NCI-H526 (cell line): ENCODE measurements around the gene ZNRD2.
"Not testable (repeated sequence)": the region's sequence is repeated elsewhere in the genome, so short reads cannot be mapped to it uniquely, and the experiment has no call there.

Experiments
- DNase-seq, 2 experiments: peaks; one replicate each; lab custom pipeline; 2025; lab: John Stamatoyannopoulos, UW

The ZNRD2 gene

GRCh38 chr11:65555693-65556231 is 14.5 kb upstream of the ZNRD2 start:
- DNase-seq = no peak

GRCh38 chr11:65556470-65557279 is 13.6 kb upstream of the ZNRD2 start:
- DNase-seq = no peak

GRCh38 chr11:65557280-65558001 is 12.8 kb upstream of the ZNRD2 start:
- DNase-seq = peak in 1 of 2 experiments; percentile 48

- peak in 1 of 2 experiments; percentile 75 for DNase-seq
Observed at GRCh38 chr11:65558002-65558929, 12.0 kb upstream of the ZNRD2 start, which contains the start of gene LTBP3. Gene LTBP3, minus strand, starts transcription at chr11:65558359. Its CDS starts 400 bp downstream, at chr11:65557959.

GRCh38 chr11:65558930-65559509 is 11.3 kb upstream of the ZNRD2 start:
- no peak for DNase-seq

- DNase-seq = no peak
Observed at GRCh38 chr11:65559535-65559934, 10.7 kb upstream of the ZNRD2 start.

- DNase-seq = no peak
Observed at GRCh38 chr11:65559951-65560537, 10.2 kb upstream of the ZNRD2 start.

GRCh38 chr11:65560555-65561418 is 9.5 kb upstream of the ZNRD2 start:
- DNase-seq = peak; percentile 35 to 75

GRCh38 chr11:65562020-65562419 is 8.3 kb upstream of the ZNRD2 start:
- DNase-seq = no peak

- DNase-seq = no peak
Observed at GRCh38 chr11:65562788-65563187, 7.5 kb upstream of the ZNRD2 start.

- DNase-seq = no peak
Observed at GRCh38 chr11:65563601-65564000, 6.7 kb upstream of the ZNRD2 start.

GRCh38 chr11:65564879-65565559 is 5.3 kb upstream of the ZNRD2 start:
- not testable (repeated sequence) for DNase-seq

GRCh38 chr11:65565624-65566453 is 4.4 kb upstream of the ZNRD2 start:
- DNase-seq = no peak

GRCh38 chr11:65569164-65569972 is 909 bp upstream of the ZNRD2 start:
- no peak for DNase-seq

- no peak for DNase-seq
Observed at GRCh38 chr11:65571420-65571819, 1.1 kb downstream of the ZNRD2 start.

GRCh38 chr11:65571940-65572339 is 1.7 kb downstream of the ZNRD2 start:
- DNase-seq = peak; percentile 63 to 71

- DNase-seq = peak; percentile 77 to 95
Observed at GRCh38 chr11:65572356-65573051, 2.2 kb downstream of the ZNRD2 start, which contains the start of gene FAM89B. Gene FAM89B, plus strand, starts transcription at chr11:65572538. Its CDS starts 132 bp downstream, at chr11:65572670.
